Ureter (tissue), 1 donor: Measurements from ENCODE around the gene XRCC1. TPM values are rescaled to one million over a fixed set of nuclear protein-coding genes. Genes with fewer than 3 reads are reported as not detected.
"Not testable (repeated sequence)": the region's sequence is repeated elsewhere in the genome, so short reads cannot be mapped to it uniquely, and the experiment has no call there.

Experiments used
- DNase-seq: peaks from one replicate; pipeline ENCODE4 v3.0.0-alpha.2; 2020; ENCODE audit warnings: low spot score
- total RNA-seq: library from RNA; stranded (reverse); gene quantifications from one replicate; pipeline ENCODE4 v1.2.4, GENCODE V29; 2023
- donor health status: DM: yes; HTN: yes; CAD: no.

Gene XRCC1
- total RNA-seq, 1 donor from 2014 or later: 20.3 TPM

DNA sequence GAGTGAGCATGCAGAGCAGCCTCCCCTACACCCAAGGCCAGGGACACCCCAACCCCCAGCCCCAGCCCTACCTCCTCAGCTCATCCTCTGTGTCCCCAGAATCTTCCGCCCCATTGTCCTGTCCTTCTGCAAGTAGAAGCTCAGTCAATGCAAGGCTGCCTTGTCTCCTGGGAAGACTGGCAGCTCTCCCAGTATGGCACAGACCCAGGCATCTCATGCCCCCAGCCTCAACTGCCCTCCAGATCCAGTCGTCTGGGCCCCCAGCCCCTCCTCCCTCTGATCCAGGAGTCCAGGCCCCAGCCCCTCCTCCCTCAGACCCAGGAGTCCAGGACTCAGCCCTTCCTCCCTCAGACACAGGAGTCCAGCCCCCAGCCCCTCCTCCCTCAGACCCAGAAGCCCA, 29.3 kb downstream of the XRCC1 start:
- DNase-seq: no peak

GRCh38 chr19:43545276-43545675, 30.1 kb downstream of the XRCC1 start:
- no peak for DNase-seq

DNA sequence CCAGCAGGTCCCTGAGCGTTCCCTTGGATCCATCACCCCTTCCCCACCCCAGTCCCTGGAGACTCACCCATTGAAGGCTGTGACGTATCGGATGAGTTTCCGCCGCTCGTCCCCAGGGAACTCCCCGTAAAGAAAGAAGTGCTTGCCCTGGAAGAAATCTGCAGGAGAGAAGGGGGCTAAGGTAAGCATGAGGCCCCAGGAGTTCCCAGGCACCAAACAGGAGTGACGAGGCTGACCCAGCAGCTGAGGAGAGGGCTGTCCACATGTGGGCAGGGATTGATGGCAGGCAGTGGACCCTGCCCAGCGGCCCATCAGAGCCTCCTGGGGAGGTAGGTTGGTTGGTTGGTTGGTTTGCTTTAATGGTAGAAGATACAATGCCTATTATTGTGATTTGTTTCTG, 31.2 kb downstream of the XRCC1 start:
- DNase-seq: no peak

GRCh38 chr19:43541920-43542650, 33.2 kb downstream of the XRCC1 start:
- no peak for DNase-seq

- no peak for DNase-seq
Measured at GRCh38 chr19:43540381-43540780, 34.9 kb downstream of the XRCC1 start.

DNA sequence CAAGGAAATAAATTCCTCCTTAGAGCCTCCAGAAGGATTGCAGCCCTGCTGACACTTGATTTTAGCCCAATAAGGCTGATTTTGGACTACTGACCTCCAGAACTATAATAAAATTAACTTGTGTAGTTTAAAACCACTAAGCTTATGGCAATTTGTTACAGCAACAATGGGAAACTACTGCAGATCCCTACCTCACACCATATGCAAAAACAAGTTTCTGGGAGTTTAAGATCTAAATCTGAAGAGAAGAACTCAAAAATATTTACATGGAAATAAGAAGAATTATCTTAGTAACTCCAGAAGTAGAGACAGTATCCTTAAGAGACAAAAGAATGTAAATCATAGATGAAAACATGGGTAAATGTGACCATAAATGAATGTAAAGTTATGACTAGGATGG, 36.4 kb downstream of the XRCC1 start:
- no peak for DNase-seq

GRCh38 chr19:43534816-43535761, 40.2 kb downstream of the XRCC1 start:
- DNase-seq: peak; percentile 79

- DNase-seq: no peak
Measured at GRCh38 chr19:43534305-43534815, 41.0 kb downstream of the XRCC1 start.

DNA sequence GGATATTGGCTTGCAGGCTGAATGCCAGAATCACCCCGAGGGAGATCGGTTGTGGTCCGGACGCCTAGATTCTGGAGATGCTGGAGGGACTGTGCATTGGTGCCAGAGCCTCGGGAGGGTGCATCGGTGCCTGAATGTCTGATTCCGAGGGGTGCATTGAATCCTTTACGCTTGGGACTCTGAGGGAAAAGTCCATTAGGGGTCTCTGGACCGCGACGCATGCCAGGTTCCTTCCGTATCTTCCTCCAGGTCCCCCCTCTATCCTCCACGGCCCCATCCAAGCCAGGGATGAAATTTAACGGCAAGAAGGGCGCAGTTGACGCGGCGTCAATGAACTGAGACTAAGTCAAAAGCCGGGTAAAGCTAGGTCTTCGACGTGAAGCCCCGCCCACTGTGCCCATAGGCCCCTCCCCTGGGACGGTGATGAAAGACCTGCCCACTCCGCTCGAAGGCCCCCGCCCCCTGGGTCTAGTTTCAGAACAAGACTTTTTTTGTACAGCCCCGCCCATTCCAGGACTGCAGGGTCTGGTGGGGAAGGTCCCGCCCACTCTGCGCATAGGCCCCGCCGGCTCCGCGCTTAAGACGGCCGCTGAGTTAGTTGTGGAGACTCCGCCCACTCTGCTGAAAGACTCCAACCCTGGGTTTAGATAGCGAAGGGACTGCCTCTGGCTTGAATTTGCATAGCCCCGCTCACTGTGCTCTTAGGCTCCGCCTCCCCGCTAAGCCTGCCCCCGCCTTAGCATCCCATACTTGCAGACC, 41.6 kb downstream of the XRCC1 start:
- DNase-seq: peak; percentile 99

DNA sequence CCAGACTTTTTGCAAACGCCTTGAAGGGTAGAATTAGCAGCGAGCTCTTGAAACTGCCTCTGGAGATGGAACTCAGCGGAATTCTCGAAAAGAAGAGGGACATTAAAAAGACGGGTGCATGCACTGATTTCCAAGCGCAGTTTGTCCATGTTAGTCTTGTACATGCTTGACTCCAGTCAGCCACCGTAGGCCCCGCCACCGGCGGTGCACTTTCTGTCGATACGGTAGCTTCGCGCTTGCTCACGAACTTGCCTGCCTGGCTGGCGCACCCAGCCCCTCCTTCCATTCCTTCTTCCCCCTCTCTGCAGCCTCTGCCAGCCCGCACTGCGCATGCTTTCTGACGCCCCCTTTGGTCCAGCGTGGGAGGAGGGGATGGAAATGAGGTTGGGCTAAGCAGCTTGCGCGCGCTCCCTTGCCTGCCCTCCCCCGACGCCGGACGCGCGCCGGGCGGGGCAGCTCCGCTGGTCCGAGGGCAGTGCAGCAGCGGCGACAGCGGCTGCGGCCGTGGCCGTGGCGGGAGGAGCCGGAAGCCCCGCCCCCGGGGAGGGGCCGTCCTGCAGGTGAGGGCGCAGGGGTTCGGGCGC, 42.3 kb downstream of the XRCC1 start, which contains the start of gene ZNF575:
Gene ZNF575, plus strand, starts transcription at position 227 of the 584 bp plus-strand sequence. CDS start 1,235 bp downstream, outside the sequence.
- DNase-seq: peak; percentile 92

DNA sequence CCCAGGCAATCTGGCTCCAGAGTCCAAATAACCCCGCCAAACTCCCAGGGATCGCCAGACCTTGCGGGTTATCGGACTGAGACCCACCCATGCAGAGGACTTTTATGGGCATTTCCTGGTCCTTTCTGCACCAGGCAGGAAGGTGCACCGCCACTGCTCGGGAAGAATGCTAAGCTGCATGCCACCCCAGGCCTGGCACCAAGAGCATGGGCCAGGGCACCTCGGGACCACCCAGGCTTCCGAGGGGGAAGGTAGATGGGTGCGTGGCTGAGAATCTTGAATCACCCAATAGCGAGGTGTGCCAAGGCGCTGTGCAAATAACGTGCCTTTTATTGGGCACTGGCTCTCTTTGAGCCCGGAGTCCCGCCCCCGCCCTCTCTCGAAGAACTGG, 42.8 kb downstream of the XRCC1 start:
- peak; percentile 66 for DNase-seq

GRCh38 chr19:43527860-43528622, 47.3 kb downstream of the XRCC1 start:
- DNase-seq: no peak

- DNase-seq: peak; percentile 81
Measured at GRCh38 chr19:43526884-43527859, 48.2 kb downstream of the XRCC1 start, which contains the start of gene ETHE1. TSS of gene ETHE1 (minus strand) at chr19:43527201. CDS start at chr19:43527177, 24 bp downstream.

DNA sequence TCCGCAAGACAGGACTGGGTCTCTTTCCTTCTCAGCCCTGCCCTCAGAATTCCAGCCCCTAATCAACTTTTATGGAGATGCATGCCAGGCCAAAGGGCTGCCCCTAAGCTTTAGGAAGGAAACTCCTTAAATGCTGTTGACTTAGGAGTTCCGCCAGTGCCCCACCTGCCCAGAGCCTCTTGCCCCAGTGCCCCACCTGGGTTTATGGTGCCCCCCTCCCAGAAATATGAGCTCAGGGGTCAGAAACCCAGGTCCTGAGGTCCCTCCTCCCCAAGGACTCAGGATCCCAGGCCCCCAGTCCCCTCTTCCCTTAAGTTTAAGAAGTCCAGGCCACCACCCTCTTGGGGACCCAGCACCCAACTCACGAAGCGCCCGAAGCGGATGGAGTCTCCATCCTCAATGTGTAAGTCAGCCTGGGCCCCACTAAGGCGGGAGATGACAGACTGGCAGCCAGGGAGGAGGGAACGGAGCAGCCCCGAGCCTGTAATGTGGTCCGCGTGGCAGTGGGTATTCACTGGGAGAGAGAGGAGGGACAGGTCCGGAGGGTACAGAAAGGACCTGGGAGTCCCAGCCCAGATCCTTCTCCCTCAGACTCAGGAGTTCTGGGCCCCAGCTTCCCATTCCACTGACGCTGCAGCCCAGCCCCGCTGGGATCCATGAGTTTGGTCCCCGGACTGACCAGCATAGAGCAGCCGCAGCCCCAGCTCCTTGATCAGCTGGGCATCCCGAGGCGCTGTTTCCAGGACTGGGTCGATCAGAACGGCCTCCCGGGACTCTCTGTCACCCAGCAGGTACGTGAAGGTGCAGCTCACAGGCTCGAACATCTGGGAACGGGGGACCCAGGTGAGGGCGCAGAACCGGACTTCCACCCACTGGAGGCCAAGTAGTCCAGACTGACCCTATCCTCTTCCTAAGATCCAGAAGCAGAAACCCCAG, 49.2 kb downstream of the XRCC1 start:
- DNase-seq: no peak

DNA sequence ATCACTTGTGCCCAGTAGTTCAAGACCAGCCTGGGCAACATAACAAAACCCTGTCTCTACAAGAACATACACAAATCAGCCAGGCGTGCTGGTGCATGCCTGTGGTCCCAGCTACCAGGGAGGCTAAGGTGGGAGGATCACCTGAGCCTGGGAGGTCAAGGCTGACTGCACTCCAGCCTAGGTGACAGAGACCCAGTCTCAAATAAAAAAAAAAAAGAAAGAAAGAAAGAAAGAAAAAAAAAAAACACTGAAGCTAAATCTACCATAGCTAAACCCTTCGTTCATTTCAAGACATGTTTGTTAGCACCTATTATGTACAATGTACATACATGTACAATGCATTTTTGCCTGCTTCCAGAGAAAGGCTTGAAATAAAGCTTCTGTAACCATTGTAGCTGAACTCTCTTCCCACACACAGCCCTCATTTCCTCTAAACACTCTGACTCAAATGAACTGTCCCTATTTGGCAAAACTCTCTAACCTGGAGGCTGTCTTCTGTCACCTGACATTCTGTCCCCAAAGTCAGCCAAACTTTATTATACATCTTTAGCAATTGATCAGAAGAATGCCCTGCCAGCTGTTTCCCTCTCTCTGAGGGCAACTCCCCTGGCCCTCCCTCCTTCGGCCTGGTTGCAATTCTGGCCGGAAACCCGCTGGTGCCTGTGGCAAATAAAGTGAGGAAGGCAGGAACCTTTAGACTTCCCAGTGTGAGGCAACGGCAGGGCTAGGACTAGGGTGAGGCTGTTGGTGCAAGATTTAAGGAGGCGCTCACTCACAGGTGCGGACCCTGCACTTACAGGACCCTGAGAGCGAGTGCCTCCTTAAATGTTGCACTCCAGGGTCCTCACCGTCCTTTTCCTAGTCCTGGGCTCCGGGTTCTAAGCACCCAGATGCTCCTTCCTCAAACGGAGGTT, 50.1 kb downstream of the XRCC1 start:
- DNase-seq: peak; percentile 73

DNA sequence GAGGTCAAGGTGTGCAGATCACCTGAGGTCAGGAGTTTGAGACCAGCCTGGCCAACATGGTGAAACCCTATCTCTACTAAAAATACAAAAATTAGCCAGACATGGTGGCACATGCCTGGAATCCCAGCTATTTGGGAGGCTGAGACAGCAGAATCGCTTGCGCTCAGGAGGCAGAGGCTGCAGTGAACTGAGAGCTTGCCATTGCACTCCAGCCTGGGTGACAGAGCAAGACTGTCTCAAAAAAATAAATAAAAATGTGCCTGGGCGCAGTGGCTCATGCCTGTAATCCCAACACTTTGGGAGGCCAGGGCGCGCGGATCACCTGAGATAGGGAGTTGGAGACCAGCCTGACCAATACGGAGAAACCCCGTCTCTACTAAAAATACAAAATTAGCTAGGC, 51.6 kb downstream of the XRCC1 start:
- not testable (repeated sequence) for DNase-seq

DNA sequence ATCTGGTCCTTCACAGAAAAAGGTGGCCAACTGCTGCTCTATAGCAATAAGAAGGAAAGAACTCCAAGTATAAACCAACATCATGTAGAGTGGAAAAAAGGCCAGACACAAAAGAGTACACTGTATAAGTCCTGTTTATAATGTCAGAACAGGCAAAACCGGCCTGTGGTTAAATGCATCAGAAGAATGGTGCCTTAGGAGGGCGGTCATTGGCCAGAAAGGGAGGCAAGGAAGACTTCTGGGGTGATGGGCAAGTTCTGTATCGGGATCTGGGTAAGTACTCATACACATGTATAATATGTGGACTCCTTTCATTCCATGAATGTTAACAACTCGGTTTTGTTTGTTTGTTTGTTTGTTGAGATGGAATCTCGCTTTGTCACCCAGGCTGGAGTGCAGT, 52.4 kb downstream of the XRCC1 start:
- DNase-seq: no peak
